GM23338 (cell line): ENCODE measurements around the gene C16orf86.

Experiments
- EZH2 ChIP-seq: fragments of 200-600 bp; sonication (generic); IDR thresholded peaks from one replicate; pipeline ENCODE4 v1.8.0; 2017; ENCODE audit warnings: antibody characterized with exemption, mild to moderate bottlenecking, low read depth; ENCODE audit not compliant: unreplicated experiment
- EZH2phosphoT487 ChIP-seq: fragments of 200-600 bp; sonication (generic); IDR thresholded peaks from one replicate; pipeline ENCODE4 v1.8.1; 2018; ENCODE audit warnings: antibody characterized with exemption; ENCODE audit not compliant: unreplicated experiment
- JUNB ChIP-seq: IDR thresholded peaks from one replicate; pipeline ENCODE4 v1.6.1; 2016; ENCODE audit warnings: antibody characterized with exemption; ENCODE audit not compliant: unreplicated experiment
- POLR2AphosphoS5 ChIP-seq: IDR thresholded peaks from 2 replicates; pipeline ENCODE4 v1.6.1; 2016; ENCODE audit warnings: antibody characterized with exemption, low read depth
- ZNF114 ChIP-seq: fragments of 250-450 bp; sonication (Bioruptor Pico); IDR thresholded peaks from 2 replicates; pipeline ENCODE4 v1.5.0; 2020; ENCODE audit warnings: mild to moderate bottlenecking, moderate library complexity
- TF ChIP-seq, protein P1 (sequence below), 2 experiments: fragments of 200-600 bp in 1 of 2; sonication (generic) in 1 of 2; conservative IDR thresholded peaks; 2 replicates each; pipeline versions ENCODE4 v1.5.1 to v1.6.1; 2016 to 2017; ENCODE audit warnings: antibody characterized with exemption in 2 of 2, low read depth in 2 of 2, mild to moderate bottlenecking in 2 of 2, moderate library complexity in 1 of 2
- TF ChIP-seq, protein P2 (sequence below): IDR thresholded peaks from one replicate; pipeline ENCODE4 v1.6.1; 2018; ENCODE audit warnings: antibody characterized with exemption; ENCODE audit not compliant: unreplicated experiment

DNA sequence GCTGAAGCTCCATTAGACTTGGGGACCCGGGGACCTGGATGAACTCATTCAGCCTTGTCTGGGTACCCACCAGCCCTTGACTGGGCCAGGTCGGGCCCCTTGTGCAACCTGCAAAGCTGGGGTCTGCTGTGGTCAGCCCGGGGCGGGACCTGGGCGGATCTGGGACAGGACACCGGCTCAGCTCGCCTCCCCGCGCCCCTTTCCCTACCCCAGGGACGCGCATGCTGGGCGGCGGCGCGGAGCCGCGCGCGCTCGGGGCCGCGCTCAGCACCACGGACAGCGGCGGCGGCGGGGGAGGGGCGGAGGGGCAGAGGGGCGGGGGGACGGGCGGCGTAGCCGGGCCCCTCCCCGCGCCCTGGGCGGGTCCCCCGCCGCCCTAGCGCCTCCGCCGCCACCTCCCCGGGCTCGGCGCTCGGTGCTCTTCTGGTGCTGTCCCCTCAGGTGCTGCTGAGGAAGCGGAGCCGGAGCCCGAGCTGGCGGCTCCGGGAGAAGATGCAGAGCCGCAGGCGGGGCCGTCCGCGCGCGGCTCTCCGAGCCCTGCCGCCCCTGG lies 14.0 kb upstream of the C16orf86 start:
- TF ChIP-seq, protein P1, sequence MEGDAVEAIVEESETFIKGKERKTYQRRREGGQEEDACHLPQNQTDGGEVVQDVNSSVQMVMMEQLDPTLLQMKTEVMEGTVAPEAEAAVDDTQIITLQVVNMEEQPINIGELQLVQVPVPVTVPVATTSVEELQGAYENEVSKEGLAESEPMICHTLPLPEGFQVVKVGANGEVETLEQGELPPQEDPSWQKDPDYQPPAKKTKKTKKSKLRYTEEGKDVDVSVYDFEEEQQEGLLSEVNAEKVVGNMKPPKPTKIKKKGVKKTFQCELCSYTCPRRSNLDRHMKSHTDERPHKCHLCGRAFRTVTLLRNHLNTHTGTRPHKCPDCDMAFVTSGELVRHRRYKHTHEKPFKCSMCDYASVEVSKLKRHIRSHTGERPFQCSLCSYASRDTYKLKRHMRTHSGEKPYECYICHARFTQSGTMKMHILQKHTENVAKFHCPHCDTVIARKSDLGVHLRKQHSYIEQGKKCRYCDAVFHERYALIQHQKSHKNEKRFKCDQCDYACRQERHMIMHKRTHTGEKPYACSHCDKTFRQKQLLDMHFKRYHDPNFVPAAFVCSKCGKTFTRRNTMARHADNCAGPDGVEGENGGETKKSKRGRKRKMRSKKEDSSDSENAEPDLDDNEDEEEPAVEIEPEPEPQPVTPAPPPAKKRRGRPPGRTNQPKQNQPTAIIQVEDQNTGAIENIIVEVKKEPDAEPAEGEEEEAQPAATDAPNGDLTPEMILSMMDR (conservative IDR thresholded peaks at IDR 0.05; ENCODE audit: low read depth in 2 of 2) = no peak
- TF ChIP-seq, protein P2, sequence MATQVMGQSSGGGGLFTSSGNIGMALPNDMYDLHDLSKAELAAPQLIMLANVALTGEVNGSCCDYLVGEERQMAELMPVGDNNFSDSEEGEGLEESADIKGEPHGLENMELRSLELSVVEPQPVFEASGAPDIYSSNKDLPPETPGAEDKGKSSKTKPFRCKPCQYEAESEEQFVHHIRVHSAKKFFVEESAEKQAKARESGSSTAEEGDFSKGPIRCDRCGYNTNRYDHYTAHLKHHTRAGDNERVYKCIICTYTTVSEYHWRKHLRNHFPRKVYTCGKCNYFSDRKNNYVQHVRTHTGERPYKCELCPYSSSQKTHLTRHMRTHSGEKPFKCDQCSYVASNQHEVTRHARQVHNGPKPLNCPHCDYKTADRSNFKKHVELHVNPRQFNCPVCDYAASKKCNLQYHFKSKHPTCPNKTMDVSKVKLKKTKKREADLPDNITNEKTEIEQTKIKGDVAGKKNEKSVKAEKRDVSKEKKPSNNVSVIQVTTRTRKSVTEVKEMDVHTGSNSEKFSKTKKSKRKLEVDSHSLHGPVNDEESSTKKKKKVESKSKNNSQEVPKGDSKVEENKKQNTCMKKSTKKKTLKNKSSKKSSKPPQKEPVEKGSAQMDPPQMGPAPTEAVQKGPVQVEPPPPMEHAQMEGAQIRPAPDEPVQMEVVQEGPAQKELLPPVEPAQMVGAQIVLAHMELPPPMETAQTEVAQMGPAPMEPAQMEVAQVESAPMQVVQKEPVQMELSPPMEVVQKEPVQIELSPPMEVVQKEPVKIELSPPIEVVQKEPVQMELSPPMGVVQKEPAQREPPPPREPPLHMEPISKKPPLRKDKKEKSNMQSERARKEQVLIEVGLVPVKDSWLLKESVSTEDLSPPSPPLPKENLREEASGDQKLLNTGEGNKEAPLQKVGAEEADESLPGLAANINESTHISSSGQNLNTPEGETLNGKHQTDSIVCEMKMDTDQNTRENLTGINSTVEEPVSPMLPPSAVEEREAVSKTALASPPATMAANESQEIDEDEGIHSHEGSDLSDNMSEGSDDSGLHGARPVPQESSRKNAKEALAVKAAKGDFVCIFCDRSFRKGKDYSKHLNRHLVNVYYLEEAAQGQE = peak; percentile 75
- TF ChIP-seq JUNB = no peak
- no peak for TF ChIP-seq EZH2
- no peak; the same call in 1 of the 2 replicates for TF ChIP-seq POLR2AphosphoS5
- TF ChIP-seq EZH2phosphoT487 = no peak
- no peak for TF ChIP-seq ZNF114 (CRISPR knock-in tag)
